ENCODE results near the gene FBXL4.

FBXL4 gene

DNA sequence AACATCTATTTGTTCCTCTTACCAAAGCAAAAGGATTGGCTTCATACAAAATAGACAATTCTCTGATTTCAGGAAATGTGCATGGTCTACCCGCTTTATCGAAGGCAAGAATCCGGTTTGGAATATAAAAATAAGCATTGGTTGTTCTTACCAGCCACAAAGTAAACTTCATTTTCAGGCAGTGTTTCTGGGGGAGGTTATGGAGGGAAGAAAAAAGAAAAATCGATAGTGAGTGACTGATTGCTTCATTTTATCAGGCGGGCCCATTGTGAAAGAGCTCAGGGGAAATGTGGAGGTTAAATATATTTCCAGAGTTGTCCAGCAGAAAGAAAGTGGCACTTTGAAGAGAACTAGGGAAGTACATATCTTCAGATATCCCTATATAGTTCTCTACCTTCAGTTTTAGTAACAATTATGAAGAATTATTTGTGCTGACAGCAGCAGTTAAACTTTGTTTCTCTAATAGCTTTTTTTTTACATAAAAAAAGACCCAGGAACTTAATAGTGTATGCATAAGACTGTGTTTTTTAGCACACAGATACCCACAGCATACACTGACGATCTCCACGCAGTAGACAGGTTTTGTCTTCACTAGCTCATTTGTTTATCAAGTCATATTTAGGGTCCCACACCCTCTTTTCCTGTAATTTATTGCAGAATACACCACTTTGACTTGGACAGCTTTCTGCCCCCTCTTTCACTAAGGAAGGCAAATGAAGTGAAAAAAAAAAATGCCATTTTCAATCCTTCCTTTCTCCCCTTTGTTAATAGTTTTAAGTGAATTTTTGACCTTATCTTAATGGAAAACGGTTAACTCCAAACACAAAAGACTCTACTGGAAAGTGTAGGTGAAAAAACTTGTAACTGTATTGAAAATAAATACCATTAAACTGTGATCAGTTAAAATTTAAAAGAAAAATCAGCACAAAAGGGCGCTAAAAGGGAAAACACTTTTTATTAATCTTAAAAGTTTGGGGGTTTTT is 110.5 kb downstream of the FBXL4 start:
- no peak for DNase-seq (ENCODE audit: low spot score)

DNA sequence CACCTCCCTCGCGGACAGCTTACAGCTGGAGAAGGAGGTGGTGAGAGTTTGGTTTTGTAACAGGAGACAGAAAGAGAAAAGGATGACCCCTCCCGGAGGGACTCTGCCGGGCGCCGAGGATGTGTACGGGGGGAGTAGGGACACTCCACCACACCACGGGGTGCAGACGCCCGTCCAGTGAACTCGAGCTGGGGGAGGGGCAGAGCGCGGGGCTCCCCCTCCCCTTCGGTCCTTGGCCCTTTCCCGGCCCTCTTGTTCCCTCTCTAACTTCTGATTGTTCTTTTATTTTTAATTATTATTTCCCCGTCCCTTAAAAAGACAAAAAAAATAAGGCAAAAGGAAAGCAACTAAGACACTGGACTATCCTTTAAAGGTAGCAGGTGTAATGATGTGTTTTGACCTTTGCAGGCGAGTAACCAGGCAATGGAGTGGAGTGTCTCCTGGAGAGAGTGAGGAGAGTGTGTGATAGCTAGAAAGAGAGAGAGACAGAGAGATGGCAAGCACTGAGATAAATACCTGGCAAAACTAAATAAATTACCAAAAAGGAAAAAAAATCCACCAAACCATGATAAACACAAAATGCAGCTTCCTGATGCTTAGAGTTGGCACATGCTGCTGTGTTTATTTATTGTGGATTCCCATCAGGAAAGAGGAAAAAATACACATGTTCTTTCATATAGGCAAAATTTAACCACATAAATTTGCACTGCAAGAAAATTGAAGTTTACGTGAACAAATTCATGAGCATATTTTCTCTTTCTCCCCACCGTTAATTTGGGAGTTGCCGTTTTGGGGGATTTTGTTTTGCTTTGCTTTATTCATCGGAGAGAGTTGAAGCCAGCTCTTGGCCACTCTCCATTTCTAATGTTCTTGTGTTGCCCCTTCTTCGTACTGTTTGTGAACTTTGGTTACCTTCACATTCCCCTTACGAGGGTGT is 111.5 kb downstream of the FBXL4 start:
- DNase-seq (ENCODE audit: low spot score) = no peak

DNA sequence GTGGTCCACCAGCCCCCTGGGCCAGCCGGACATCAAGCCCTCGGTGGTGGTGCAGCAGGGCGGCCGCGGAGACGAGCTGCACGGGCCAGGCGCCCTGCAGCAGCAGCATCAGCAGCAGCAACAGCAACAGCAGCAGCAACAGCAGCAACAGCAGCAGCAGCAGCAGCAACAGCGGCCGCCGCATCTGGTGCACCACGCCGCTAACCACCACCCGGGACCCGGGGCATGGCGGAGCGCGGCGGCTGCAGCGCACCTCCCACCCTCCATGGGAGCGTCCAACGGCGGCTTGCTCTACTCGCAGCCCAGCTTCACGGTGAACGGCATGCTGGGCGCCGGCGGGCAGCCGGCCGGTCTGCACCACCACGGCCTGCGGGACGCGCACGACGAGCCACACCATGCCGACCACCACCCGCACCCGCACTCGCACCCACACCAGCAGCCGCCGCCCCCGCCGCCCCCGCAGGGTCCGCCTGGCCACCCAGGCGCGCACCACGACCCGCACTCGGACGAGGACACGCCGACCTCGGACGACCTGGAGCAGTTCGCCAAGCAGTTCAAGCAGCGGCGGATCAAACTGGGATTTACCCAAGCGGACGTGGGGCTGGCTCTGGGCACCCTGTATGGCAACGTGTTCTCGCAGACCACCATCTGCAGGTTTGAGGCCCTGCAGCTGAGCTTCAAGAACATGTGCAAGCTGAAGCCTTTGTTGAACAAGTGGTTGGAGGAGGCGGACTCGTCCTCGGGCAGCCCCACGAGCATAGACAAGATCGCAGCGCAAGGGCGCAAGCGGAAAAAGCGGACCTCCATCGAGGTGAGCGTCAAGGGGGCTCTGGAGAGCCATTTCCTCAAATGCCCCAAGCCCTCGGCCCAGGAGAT is 112.4 kb downstream of the FBXL4 start:
- peak; percentile 67 for DNase-seq (ENCODE audit: low spot score)

DNA sequence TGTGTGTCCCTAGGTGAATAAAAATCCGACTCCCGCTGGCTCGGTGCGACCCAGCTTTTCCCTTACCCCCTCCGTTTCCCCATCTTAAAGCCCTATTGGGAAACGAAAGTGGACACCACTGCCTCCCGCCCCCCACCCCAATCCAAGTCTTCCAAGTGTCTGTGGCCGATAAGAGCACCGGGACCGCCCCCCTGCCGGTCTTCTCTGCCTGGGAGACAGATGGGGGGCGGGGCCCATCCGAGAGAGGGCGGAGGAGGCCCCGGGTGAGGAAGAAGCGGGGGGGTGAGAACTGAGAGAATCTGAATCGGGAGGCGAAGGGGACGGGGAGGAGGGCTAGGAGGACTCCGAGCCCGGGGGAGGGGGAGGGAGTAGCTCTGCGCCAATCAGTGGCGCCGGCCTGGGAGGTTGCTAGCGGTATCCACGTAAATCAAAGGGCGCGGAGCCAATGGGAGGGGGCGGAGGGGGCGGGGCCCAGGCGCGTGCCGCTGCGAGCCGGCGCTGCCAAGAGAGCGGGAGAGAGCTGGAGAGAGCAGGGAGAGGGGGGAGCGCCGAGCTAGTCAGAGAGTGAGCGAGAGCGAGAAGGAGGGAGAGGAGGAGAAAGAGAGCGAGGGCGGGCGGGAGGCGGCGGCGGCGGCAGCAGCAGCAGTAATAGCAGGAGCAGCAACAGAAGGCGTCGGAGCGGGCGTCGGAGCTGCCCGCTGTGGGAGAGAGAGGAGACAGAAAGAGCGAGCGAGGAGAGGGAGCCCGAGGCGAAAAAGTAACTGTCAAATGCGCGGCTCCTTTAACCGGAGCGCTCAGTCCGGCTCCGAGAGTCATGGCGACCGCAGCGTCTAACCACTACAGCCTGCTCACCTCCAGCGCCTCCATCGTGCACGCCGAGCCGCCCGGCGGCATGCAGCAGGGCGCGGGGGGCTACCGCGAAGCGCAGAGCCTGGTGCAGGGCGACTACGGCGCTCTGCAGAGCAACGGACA is 113.4 kb downstream of the FBXL4 start, which contains the start of gene POU3F2:
Gene POU3F2 (plus strand): TSS at position 515 of the 972 bp plus-strand sequence. CDS start 300 bp downstream, at position 815.
- peak; percentile 94 for DNase-seq (ENCODE audit: low spot score)

DNA sequence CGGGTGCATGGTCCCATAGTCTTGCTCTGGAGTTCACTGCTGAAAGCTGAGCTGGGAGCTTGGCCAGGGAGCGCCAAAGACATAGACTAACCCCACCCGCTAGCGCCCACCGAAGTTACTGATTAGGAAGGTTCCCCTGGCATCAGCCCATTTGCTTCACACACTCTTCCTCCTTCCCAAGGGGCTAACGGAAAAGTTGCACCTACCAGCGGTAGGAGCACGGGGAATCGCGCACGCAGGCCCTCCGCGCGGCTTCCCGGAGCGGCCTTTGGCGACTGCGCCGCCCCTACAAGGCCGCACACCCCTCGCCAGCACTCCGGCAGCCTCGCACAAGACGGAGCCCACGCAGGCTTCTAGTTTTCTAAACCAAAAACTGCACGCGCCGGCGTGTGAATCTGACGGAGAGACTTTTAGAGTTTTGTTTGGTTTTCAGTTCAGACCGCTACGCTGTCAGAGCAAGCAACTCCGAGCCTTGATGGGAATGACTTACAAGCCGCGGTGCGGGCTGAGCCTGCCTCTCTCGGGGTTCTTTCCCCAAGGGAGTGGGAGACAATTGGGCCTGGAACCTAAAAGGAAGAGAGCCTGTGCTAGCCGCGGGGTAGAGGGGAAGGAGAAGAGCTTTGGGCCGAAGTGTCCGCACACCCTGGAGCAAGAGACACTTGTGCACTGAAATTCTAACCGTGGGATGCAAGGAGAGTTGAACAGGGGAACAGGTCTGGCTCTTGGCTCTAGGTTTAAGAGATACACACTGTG is 114.3 kb downstream of the FBXL4 start:
- peak; percentile 60 for DNase-seq (ENCODE audit: low spot score)

DNA sequence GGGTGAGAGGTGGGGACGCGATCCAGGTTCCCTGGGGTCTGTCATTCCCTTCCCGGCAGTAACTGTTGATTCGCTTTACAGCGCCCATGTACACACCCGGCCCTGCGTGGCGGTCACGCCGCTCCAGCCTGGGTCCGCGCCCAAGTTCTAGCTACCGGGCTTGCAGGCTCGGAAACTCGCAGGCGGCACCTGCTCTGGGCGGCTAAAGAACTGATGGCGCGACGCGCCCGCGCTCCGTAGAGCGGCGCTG is 114.8 kb downstream of the FBXL4 start:
- peak; percentile 78 for DNase-seq (ENCODE audit: low spot score)

DNA sequence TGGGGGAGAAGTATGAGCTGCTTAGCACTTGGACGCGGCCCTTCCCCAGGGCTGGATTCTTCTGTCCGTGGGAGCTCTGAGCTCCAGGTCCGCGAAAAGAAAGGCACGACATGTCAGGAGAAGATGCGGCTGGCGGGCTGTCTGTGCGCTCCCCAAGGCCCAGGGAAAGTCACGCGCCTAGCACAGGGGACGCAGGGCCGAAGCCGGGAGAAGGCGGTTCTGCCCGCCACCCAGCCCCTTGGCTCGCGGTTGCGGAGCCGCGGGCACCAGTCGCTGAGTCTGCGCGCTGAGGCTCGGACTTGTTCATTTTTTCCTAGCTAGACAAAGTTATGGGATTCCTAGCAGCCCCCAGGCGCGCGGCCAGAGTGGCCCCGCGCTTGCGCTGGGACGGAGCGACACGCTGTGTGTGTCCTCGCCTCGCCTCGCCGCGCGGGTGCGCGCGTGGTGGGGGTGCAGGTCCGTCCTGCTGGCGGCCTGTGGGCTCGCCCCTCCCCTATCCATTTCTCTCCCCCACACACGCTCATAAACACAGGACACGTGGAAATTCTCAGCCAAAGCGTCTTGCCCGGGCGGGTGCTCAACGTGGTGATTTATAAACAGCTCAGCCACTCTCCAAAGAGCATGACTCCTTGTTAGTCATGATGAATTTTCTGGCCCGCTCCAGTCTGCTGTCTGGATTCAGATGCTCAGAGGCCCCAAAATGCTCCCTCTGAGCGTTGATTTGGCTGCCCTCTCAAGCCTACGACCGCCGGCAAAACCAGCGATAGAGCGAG is 115.3 kb downstream of the FBXL4 start:
- DNase-seq (ENCODE audit: low spot score) = peak; percentile 58

DNA sequence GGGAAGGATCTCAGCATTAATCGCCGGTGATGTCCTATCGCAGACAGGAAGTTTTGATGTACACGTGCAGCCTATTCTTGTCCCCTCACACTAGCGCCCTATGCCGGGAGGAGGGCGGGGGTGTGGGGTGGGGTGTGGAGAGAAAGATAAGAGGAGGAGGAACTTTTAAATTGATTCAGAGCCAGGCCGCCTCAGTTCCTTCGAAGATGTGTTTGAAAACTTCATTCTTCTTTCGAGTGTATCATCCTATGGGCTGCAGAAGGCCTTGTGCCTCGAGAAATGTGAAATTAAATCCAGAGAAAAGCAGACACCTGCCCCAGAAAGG is 115.8 kb downstream of the FBXL4 start:
- DNase-seq (ENCODE audit: low spot score) = no peak

DNA sequence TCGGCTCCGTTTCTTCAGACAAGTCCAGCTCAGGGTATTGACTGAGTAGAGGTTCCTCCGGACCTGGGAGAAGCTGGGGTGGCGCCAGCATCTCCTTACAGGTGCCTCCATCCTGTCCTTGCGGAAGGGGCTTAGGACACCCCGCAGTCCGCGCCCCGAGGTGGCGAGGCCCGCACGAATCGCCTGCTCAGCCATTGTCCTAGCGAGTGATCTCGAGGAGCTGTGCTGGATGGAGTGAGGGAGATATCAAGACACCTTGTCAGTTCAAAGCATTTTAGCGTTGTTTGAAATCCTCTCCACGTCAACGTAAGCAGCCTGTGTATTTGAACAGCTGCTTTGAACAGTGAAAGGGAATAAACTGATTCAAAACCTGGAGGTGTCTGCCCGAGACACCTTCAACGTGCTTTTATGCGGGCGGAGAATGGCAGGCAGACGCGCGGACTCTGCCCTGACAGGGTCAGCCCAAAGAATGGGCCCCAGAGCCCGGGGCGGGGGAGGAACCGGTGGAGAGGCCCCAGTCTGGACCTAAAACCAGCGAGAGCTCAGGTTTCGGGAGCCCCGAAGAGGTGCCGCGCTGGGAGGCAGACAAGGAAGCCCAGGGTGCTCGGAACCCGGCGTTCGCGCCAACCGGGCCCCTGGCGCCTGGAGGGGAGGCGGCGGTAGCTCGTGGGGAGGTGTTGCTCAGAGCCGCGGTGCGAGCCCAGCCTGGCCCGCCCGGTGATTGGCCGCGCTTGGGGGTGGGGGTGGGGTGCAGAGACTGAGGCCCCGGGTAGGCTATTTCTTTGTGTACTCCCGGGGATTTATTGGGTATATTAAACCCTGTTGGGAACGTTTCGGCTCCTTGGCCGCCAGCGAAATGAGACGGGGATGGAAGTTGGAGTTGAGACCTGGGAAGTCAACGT is 116.4 kb downstream of the FBXL4 start:
- peak; percentile 24 for DNase-seq (ENCODE audit: low spot score)

DNA sequence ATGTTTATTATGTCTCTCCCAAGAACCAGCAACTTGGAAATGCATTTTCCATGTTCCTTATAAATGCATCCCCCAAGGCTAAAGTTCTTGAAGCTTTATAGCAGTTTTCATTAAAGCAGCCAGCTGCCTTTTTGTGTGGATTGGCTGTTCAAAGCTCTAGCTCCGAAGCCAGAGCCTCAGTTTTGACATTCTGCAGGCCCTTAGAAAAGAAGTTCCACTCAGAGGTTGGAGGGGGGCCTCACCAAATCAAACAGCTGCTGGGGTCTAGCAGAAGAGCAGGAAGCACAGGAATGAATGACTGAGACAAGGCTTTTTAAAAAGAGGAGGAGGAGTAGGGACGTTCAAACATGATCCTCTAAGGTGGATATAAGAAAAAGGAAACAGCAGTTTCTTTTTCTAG is 117.6 kb downstream of the FBXL4 start:
- no peak for DNase-seq (ENCODE audit: low spot score)

DNA sequence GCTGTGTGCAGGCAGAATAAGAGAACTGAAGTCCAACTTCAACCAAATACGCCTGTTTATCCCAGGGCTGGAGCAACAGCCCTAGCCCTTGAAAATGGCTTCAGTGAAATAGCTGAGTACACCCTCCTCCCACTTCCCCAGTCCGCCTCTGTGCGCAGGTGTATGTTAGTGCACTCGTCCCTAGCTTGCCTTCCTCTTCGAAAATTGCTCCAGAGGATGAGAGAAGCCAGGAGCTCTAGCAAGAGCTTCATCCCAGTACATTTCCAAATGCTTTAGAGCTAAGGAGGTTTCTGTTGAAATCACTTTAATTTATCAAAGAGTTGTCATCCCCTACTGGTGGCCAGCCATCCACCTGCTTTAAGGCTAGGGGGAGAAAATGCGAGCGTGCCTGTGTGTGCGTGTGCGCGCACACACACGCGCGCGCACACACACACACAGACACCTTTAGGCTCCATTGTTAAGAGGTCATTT is 118.8 kb downstream of the FBXL4 start:
- no peak for DNase-seq (ENCODE audit: low spot score)

DNA sequence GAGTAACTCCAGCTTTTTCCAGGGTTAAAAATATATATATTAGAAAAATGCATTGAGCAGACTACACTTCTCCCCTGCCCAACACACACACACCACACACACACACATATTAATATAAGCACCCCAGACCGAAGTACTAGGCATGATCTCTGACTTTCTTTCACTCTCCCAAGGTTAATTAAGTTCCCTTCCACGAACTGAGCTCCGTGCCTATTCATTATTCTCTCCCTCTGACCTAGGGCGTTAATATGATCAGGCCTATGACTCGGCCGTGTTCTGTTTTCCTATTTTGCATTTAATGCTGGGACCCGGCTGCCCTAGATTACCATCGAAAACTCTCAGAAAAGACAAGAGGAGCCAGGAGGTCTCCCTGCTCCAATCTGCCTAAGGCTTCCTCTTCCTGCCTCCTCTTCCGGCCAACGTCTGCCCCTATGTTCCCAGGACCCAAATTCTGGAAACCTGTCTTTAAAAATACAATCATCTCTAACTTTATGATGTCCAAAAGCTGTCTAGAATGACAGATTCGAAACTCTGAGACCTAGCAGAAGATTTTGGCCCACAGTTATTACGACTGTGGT is 119.4 kb downstream of the FBXL4 start:
- DNase-seq (ENCODE audit: low spot score) = no peak

DNA sequence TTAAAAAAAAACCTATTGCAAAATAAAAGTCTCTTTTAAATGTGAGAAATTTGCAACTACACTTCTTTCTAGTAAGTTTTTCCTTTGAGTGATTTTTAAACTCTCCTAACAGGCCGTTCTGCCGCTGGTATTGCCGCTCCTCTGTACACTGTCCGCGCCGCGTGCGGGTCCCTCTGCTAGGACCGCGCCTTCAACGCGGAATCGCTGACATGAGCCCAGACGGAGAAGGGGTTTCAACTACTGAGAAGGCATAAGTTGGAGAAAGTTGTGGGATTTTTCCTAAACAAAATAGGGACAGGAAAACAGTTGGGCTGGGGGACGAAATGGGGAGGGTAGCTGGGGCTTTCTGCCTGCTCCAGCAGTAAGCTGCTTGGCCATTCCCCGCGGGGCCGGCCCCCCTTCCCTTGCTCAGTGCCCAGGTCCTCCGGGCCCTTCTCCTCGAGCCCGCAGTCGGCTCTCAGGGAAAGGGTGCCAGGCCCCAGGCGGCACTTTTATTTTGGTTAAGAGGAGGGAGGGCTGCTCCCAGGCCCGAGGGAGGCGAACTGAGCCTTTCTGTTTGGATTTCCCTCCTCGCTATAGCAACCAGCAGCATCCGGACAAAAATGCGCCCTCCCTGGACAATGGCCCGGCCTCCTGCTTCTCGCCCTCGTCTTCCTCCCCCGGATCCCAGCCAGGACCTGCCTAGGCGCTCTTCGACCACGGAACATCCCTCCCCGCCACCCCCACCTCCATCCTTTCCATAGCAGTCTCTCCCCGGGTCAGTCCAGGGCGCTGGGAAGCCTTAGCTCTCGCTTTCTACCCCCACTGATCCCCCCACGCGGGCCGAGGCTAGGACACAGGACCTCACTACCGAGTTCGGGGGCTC is 120.2 kb downstream of the FBXL4 start:
- DNase-seq (ENCODE audit: low spot score) = no peak

DNA sequence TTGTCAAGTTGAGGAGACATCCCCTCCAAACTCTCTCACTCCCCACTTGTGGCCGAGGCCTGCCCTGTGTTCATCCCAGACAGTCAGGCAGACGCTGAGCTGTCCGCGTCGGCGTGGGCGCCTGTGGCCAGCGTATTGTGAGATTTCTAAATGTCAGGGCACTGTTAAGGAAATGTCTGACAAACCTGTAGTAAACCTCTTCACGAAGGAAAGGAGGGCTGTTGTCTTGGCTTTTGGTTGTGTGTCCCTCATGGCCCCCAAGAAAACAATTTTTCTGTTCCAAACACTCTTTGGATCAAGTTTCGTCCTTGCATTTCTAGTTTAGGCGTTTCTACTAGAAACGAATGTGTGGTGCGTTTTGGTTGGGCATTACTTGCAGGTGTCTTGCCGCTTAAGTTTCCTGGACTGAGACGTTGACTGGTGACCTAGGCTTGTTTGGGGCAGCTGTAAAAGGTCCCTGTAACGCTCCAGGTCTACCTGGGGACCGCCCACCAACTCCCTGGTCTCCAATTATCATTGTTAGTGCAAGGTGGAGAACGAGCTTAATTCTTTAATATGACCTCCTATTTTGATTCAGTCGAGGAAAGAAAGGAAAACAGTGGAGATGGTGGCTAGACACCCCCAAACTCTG is 122.0 kb downstream of the FBXL4 start:
- no peak for DNase-seq (ENCODE audit: low spot score)

DNA sequence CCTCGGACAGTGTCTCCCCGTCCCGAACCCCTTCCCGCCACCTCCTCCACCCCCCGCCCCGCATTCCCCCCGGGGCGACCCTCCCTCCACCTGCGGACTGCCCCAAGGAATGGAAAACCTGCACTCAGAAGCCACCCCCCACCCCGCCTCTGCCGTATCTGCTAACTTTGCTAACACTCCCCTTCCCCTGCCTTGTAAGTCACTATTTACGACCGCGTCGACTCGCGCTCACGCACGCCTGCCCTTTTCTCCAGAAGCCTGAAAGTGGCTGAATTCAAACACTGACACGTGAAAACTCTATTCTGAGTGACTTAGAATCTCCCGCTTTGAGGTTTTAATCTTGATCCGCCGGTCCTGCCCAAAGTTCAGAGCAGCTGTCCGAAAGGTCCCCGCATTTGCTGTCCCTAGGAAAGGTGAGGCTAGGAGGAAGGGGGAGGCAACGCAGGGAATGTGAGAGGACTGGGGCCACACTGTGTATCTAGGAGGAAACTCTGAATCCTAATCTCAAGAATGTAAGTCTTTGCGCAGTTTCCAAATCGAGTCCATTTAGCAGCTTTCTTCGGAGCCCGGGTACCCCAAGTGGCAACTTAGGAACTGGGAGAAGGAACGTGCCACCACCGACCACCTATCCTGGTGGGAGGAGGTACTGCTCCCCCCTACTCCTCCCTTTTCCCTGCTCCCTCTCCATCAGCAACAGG is 122.7 kb downstream of the FBXL4 start:
- peak; percentile 23 for DNase-seq (ENCODE audit: low spot score)
